ENCODE results near the gene MAP4K4. TPM values are rescaled to one million over a fixed set of nuclear protein-coding genes. Genes with fewer than 3 reads are reported as not detected.

MAP4K4 gene
- total RNA-seq, 1 donor from 2014 or later: 68.4 TPM

GRCh38 chr2:101895039-101895438, 197.5 kb downstream of the MAP4K4 start:
- ATAC-seq (no peak), DNase-seq (no peak)
- Histone ChIP-seq H3K36me3 (peaks cover 47% of the 10 kb centered on the region), H3K4me1 (no peaks in the 10 kb centered on the region), H3K4me3 (no peak overlapping the region), H3K27ac (no peak overlapping the region), H3K27me3 (ENCODE audit: low read depth) (no peaks in the 10 kb centered on the region), H3K9me3 (no peaks in the 10 kb centered on the region)
- intact Hi-C loops (cut with DNase I): no loop called here
- no peak for TF ChIP-seq CTCF (IDR thresholded peaks at IDR 0.05)

GRCh38 chr2:101895819-101896322, 198.4 kb downstream of the MAP4K4 start:
- no peak for TF ChIP-seq CTCF (IDR thresholded peaks at IDR 0.05)
- H3K27me3 ChIP-seq (ENCODE audit: low read depth): no peaks in the 10 kb centered on the region
- no peak overlapping the region for H3K27ac ChIP-seq
- H3K4me1 ChIP-seq: no peaks in the 10 kb centered on the region
- DNase-seq (no peak), ATAC-seq (no peak)
- intact Hi-C loops (cut with DNase I): no loop called here
- no peak overlapping the region for H3K4me3 ChIP-seq
- H3K9me3 ChIP-seq: no peaks in the 10 kb centered on the region
- H3K36me3 ChIP-seq: peaks cover 39% of the 10 kb centered on the region

GRCh38 chr2:101897301-101897700, 199.8 kb downstream of the MAP4K4 start:
- ATAC-seq (peak; percentile 31 to 56), DNase-seq (no peak)
- intact Hi-C loops (cut with DNase I): no loop called here
- H3K27ac ChIP-seq: no peak overlapping the region
- H3K36me3 ChIP-seq: peaks cover 26% of the 10 kb centered on the region
- no peaks in the 10 kb centered on the region for H3K4me1 ChIP-seq
- no peaks in the 10 kb centered on the region for H3K27me3 ChIP-seq (ENCODE audit: low read depth)
- H3K9me3 ChIP-seq: no peaks in the 10 kb centered on the region
- TF ChIP-seq CTCF (IDR thresholded peaks at IDR 0.05): no peak
- no peak overlapping the region for H3K4me3 ChIP-seq

- no peaks in the 10 kb centered on the region for H3K4me1 ChIP-seq
- H3K27ac ChIP-seq: no peak overlapping the region
- ATAC-seq (no peak), DNase-seq (no peak)
- intact Hi-C loops (cut with DNase I): no loop called here
- H3K9me3 ChIP-seq: no peaks in the 10 kb centered on the region
- no peak overlapping the region for H3K4me3 ChIP-seq
- no peak for TF ChIP-seq CTCF (IDR thresholded peaks at IDR 0.05)
- peaks cover 9% of the 10 kb centered on the region for H3K36me3 ChIP-seq
- no peaks in the 10 kb centered on the region for H3K27me3 ChIP-seq (ENCODE audit: low read depth)
Observed at GRCh38 chr2:101899265-101899664, 201.8 kb downstream of the MAP4K4 start.

- Histone ChIP-seq H3K36me3 (peaks cover 3% of the 10 kb centered on the region), H3K4me3 (no peak overlapping the region), H3K27ac (no peak overlapping the region), H3K27me3 (ENCODE audit: low read depth) (no peaks in the 10 kb centered on the region), H3K9me3 (no peaks in the 10 kb centered on the region), H3K4me1 (no peaks in the 10 kb centered on the region)
- ATAC-seq (no peak), DNase-seq (no peak)
- intact Hi-C loops (cut with DNase I): no loop called here
- no peak for TF ChIP-seq CTCF (IDR thresholded peaks at IDR 0.05)
Observed at GRCh38 chr2:101899871-101900270, 202.4 kb downstream of the MAP4K4 start.

- no peak overlapping the region for H3K27ac ChIP-seq
- H3K27me3 ChIP-seq (ENCODE audit: low read depth): no peaks in the 10 kb centered on the region
- no peaks in the 10 kb centered on the region for H3K9me3 ChIP-seq
- no peak overlapping the region for H3K4me3 ChIP-seq
- no peaks in the 10 kb centered on the region for H3K36me3 ChIP-seq
- no peak for ATAC-seq
- intact Hi-C loops (cut with DNase I): no loop called here
- TF ChIP-seq CTCF (IDR thresholded peaks at IDR 0.05): no peak
- no peak for DNase-seq
- H3K4me1 ChIP-seq: no peaks in the 10 kb centered on the region
Observed at GRCh38 chr2:101900375-101900774, 202.9 kb downstream of the MAP4K4 start.

Data from lower lobe of right lung (tissue), 2 donors.